RWPE2 (cell line): ENCODE measurements around the gene GALNT7.

Source experiments
- ATAC-seq: fragments of 200-7000 bp; cut with Tn5 transposase; 3 replicates; pipeline ENCODE4 v1.9.1; 2021; ENCODE audit warnings: low read depth
- DNase-seq: peaks from one replicate; pipeline ENCODE4 v3.0.0-alpha.2; 2020; ENCODE audit warnings: low spot score
- H3K27ac ChIP-seq: fragments of 450-650 bp; 2 replicates; pipeline ENCODE4 v1.5.1; 2017; ENCODE audit warnings: mild to moderate bottlenecking; ENCODE audit not compliant: poor library complexity, severe bottlenecking
- H3K27me3 ChIP-seq: fragments of 250-450 bp; sonication (Bioruptor Pico); 2 replicates; pipeline ENCODE4 v1.5.1; 2021; ENCODE audit warnings: mild to moderate bottlenecking, moderate library complexity; ENCODE audit not compliant: insufficient read depth, poor library complexity, severe bottlenecking
- H3K36me3 ChIP-seq: fragments of 250-450 bp; sonication (Bioruptor Pico); 2 replicates; pipeline ENCODE4 v1.5.1; 2020; ENCODE audit warnings: low read depth, mild to moderate bottlenecking, moderate library complexity
- H3K4me1 ChIP-seq: fragments of 250-450 bp; sonication (Bioruptor Pico); 2 replicates; pipeline ENCODE4 v1.5.1; 2021; ENCODE audit warnings: mild to moderate bottlenecking, moderate library complexity; ENCODE audit not compliant: insufficient read depth, poor library complexity, severe bottlenecking
- H3K4me3 ChIP-seq: fragments of 250-450 bp; sonication (Bioruptor Pico); 2 replicates; pipeline ENCODE4 v1.5.1; 2021; ENCODE audit warnings: mild to moderate bottlenecking, moderate library complexity; ENCODE audit not compliant: severe bottlenecking
- H3K9me3 ChIP-seq: fragments of 250-450 bp; sonication (Bioruptor Pico); 2 replicates; pipeline ENCODE4 v1.5.1; 2021; ENCODE audit warnings: mild to moderate bottlenecking, moderate library complexity; ENCODE audit not compliant: severe bottlenecking
- CTCF ChIP-seq: fragments of 450-650 bp; IDR thresholded peaks from one replicate; pipeline ENCODE4 v1.5.1; 2017; ENCODE audit warnings: mild to moderate bottlenecking, moderate library complexity; ENCODE audit not compliant: poor library complexity, severe bottlenecking

The GALNT7 gene

GRCh38 chr4:173245952-173246351 lies 77.3 kb downstream of the GALNT7 start:
- Histone ChIP-seq H3K4me1 (peaks cover 14% of the 10 kb centered on the region), H3K4me3 (no peak overlapping the region), H3K36me3 (no peaks in the 10 kb centered on the region), H3K27me3 (no peaks in the 10 kb centered on the region), H3K27ac (no peak overlapping the region), H3K9me3 (no peaks in the 10 kb centered on the region)
- DNase-seq (no peak), ATAC-seq (no peak)
- no peak for TF ChIP-seq CTCF

GRCh38 chr4:173246719-173247118 lies 78.1 kb downstream of the GALNT7 start:
- Histone ChIP-seq H3K27me3 (no peaks in the 10 kb centered on the region), H3K9me3 (no peaks in the 10 kb centered on the region), H3K4me1 (peaks cover 14% of the 10 kb centered on the region), H3K27ac (no peak overlapping the region), H3K36me3 (no peaks in the 10 kb centered on the region), H3K4me3 (no peak overlapping the region)
- DNase-seq (no peak), ATAC-seq (no peak)
- no peak for TF ChIP-seq CTCF

GRCh38 chr4:173247321-173247720 lies 78.7 kb downstream of the GALNT7 start:
- DNase-seq (no peak), ATAC-seq (no peak)
- no peak overlapping the region for H3K4me3 ChIP-seq
- H3K9me3 ChIP-seq, result no peaks in the 10 kb centered on the region
- no peak overlapping the region for H3K27ac ChIP-seq
- no peak for TF ChIP-seq CTCF
- no peaks in the 10 kb centered on the region for H3K36me3 ChIP-seq
- H3K27me3 ChIP-seq, result no peaks in the 10 kb centered on the region
- H3K4me1 ChIP-seq, result peaks cover 18% of the 10 kb centered on the region

- Histone ChIP-seq H3K4me3 (no peak overlapping the region), H3K9me3 (no peaks in the 10 kb centered on the region), H3K4me1 (peaks cover 12% of the 10 kb centered on the region), H3K36me3 (no peaks in the 10 kb centered on the region), H3K27ac (no peak overlapping the region), H3K27me3 (no peaks in the 10 kb centered on the region)
- TF ChIP-seq CTCF, result no peak
- ATAC-seq (no peak), DNase-seq (no peak)
Measured at GRCh38 chr4:173248690-173249089, 80.1 kb downstream of the GALNT7 start.

- Histone ChIP-seq H3K9me3 (no peaks in the 10 kb centered on the region), H3K27me3 (no peaks in the 10 kb centered on the region), H3K27ac (peak overlapping the region; percentile 36), H3K36me3 (no peaks in the 10 kb centered on the region), H3K4me1 (peaks cover 10% of the 10 kb centered on the region), H3K4me3 (no peak overlapping the region)
- ATAC-seq (peak; percentile 99), DNase-seq (peak; percentile 93)
- no peak for TF ChIP-seq CTCF
Measured at GRCh38 chr4:173252024-173252935, 83.7 kb downstream of the GALNT7 start.
